ENCODE measurements around the gene DNAAF8.

Gene DNAAF8

GRCh38 chr16:4695473-4696171 lies 38.7 kb upstream of the DNAAF8 start:
- in situ Hi-C loops (cut with MboI; ENCODE audit: low sequenced_read_pairs) = no loop called here

- in situ Hi-C loops (cut with MboI; ENCODE audit: low sequenced_read_pairs) = no loop called here
Measured at GRCh38 chr16:4696172-4696904, 38.0 kb upstream of the DNAAF8 start.

GRCh38 chr16:4696905-4697847 lies 37.2 kb upstream of the DNAAF8 start:
- in situ Hi-C loops (cut with MboI; ENCODE audit: low sequenced_read_pairs) = no loop called here

DNA sequence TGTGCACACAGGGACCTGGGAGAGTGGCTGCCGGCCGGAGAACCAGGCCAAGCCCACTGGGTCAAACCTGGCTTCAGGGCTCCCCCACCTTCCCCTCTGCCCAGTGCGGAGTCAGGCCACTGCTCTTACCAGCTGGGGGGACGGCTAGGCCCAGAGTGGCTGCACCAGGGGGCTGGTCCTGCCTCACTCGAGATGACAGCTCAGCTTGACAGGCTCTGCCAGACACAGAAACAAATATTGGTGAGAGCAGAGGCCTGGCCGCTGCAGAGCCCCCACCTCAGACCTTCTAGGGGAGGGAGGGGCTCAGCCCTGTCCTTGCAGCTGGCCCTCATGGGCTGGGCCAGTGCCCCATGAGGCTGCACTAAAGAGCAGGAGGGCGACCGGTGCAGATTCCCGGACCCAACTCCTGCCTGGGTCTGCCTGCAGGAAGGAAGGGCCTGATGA lies 36.5 kb upstream of the DNAAF8 start:
- in situ Hi-C loops (cut with MboI; ENCODE audit: low sequenced_read_pairs) = no loop called here

DNA sequence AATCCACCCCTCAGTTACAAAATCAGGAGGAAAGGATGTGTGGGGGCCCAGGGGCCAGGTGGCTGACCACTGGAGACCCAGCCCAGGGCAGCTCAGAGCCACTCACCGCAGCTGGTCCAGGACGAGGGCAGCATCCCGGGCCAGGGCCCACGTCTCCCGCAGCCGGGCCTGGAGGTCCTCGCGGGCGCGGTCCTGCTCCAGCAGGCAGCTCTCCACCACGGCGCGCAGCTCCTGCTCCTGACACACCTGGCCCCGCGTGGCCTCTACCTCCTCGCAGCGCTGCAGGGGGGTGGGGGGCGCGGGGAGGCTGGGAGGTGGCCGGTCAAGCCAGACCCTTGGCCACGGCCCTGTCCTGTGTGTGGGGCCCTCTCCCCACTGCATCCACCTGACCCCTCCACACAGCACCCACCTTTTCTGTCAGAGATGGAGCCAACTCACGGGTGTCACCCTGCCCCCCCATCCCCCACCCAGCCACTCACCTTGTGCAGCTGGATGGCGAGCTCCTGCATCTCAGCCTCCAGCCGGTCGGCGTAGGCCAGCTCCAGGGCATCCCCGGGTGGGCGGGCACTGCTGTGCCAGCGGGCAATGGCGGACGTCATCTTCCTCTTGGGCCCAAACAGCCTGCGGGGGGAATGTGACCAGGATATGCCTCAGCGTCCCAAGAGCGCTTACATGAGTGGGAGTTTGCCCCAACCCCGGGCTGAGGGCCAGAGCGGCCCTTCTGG lies 35.9 kb upstream of the DNAAF8 start:
- in situ Hi-C loops (cut with MboI; ENCODE audit: low sequenced_read_pairs) = no loop called here

DNA sequence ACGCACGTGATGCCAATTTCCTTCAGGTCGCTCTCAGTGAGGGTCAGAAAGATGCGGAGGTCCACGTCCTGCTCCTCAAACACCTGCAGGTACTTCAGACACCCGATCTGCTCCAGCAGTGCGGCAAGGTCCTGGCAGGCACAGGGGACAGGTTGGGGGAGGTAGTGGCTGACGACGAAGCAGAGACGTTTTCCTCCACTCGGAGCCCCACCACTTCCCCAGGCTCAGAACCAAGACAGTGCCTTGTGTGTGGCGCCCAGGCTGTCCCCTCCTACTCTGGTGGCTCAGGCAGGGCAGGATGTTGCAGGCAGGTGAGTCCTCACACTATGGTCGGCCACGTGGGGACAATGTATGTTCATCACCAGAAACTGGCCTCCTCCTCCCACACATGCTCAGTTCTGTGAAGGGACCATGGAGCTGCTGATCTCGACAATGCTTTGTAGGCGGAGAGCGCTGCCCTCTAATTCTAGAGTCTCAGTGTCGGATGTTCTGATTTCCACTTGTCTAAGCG lies 35.2 kb upstream of the DNAAF8 start:
- in situ Hi-C loops (cut with MboI; ENCODE audit: low sequenced_read_pairs) = no loop called here

- in situ Hi-C loops (cut with MboI; ENCODE audit: low sequenced_read_pairs) = no loop called here
Measured at GRCh38 chr16:4700380-4700996, 33.8 kb upstream of the DNAAF8 start.

- in situ Hi-C loops (cut with MboI; ENCODE audit: low sequenced_read_pairs) = no loop called here
Measured at GRCh38 chr16:4700997-4701743, 33.2 kb upstream of the DNAAF8 start.

DNA sequence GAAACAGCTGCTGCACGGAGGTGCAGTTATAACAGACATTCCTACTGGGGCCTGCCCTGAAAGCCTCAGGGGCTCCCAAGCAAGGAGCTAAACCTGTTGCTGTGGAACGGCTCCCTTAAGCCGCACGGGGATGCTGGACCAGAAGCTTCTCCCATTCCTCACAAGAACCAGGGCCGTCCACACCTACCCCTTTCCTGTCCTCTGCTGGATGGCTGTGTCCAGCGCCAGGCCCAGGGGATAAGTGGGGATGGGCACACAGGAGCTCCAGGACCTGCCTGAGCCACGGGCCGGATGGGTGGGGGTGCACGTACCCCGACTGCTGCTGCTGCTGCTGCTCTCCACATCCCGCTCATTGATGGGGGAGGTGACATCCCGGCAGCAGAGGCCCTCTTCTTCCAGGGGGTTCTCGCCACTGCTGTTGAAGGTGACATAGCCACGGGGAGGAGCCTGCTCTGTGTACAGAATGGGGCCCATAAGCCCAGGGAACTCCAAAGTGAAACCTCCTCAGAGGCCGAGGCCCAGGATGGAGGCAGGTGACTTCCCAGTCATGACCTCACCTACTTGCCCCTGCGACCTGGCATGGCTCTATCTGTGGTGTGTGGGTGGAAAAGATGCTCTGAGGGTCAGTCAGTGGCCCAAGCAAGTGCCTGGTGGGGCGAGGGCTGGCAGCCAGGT lies 32.4 kb upstream of the DNAAF8 start:
- in situ Hi-C loops (cut with MboI; ENCODE audit: low sequenced_read_pairs) = no loop called here

DNA sequence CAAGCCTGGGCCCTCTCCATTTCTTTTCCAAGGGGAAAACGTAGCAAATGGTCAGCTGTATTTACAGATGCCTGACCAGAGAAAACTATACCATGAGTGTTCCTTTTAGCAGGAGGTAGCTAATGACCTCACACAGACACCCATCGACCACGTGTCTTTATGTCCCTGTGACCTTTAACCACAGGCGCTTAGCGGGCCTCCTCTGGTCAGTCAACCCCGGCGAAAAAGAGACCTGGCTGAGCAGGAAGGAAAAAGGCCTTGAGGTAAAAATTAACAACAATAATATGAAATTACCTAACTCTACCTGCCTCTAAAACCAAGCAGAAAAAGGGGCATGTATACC lies 31.9 kb upstream of the DNAAF8 start:
- in situ Hi-C loops (cut with MboI; ENCODE audit: low sequenced_read_pairs) = no loop called here

DNA sequence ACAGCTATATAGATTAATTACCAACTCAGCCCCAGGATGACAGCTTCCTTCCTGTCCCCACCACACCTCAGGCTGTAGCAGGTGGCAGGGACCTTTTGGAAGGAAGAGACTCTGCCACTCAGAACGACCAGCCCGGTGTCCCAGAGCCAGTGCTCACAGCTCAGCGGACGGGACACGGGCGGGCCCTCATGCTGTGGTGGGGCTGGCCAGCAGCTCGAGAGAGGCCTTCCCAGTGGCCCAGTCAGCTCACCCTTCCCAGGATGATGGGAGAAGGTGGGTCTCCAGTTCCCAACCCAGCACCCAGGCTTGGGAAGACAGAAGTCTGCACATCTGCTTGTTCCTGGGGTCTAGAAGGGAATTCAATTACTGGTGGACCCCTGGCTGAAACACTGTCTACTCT lies 30.4 kb upstream of the DNAAF8 start:
- in situ Hi-C loops (cut with MboI; ENCODE audit: low sequenced_read_pairs) = no loop called here

- in situ Hi-C loops (cut with MboI; ENCODE audit: low sequenced_read_pairs) = no loop called here
Measured at GRCh38 chr16:4704491-4704890, 29.8 kb upstream of the DNAAF8 start.

DNA sequence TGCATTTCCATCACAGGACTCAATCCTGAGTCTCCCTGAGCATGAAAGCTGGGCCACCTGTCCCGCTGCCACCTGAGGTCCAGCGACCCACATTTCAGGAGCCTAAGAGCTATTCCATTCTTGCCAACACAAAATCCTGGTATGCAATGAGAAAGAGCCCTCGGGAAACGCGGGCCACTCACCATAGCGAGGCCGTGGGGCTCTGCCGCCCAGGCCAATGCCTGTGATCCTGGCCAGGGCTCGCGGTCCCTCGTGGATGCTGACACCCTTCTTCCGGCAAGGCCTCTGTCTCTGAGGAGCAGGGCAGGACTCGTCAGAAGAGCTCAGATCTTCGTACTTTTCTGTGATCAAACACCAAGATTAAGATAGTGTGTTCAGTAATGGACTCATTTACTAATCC lies 29.4 kb upstream of the DNAAF8 start:
- in situ Hi-C loops (cut with MboI; ENCODE audit: low sequenced_read_pairs) = no loop called here

DNA sequence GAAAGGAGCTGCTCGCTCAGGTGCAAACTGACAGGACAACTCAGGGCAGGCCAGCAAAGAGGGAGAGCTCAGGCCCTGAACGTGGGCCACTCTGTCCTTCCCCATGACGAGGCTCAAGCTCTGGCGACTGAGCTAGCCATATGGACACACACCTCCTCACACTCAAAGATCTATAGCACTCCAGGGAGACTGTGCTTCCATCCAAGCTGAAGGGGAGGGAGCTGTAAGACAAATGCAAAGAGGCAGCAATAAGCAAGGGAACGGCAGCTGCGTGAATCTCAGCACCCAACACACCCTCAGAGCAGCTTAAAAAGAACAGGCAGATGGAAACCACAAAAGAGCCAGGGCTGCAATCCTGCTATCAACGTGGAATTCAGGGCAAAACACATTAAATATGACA lies 27.5 kb upstream of the DNAAF8 start:
- in situ Hi-C loops (cut with MboI; ENCODE audit: low sequenced_read_pairs) = no loop called here

DNA sequence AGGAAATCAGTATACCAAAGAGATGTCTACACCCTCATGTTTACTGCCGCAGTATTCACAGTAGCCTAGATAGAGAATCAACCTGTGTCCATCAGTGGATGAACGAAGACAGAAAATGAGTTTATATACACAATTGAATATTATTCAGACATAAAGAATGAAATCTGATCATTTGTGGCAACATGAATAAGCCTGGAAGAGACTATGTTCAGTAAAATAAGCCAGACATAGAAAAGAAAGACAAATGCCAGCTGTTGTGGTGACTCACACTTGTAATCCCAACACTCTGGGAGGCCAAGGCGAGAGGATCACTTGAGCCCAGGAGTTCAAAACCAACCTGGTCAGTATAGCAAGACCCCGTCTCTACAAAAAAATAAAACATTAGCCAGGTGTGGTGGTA lies 24.9 kb upstream of the DNAAF8 start:
- in situ Hi-C loops (cut with MboI; ENCODE audit: low sequenced_read_pairs) = no loop called here

DNA sequence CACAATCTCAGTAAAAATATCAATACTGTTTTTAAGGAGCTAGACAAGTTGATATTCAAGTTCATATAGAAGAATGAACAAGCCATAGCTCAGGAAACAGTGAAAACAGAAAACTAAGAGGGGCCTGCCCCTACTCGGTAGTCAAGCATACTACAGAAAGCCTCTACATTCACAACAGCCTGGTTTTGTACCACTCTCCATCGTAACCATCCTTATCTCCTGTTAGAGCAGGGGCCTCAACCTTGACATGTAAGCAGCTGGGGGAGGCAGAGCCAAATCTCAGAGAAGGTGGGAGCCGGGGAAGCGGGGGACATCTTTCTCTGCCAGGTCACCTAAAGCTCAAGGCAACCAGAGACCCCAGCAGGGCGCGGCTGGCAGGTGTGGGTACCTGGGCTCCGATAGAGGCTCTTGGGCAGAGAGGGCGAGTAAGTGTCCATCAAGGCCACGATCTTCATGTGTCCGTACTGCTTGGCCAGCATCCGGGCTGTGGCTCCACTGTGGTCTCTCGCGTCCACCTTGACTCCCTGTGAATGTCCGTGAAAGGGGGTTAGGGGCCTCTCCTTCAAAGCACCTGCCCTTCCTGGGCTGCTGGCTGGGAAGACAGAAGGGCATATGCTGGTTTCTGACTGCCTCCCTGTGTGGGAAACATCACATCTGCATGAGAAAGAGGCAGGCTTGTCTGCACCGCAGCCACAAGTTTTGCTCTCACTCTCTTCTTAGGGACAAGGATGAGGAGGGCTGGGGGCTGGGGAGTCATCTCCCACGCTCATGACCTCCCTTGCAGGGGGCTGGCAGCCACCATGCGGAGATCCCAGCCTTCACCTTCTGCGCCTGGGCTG lies 20.5 kb upstream of the DNAAF8 start:
- in situ Hi-C loops (cut with MboI; ENCODE audit: low sequenced_read_pairs) = no loop called here

DNA sequence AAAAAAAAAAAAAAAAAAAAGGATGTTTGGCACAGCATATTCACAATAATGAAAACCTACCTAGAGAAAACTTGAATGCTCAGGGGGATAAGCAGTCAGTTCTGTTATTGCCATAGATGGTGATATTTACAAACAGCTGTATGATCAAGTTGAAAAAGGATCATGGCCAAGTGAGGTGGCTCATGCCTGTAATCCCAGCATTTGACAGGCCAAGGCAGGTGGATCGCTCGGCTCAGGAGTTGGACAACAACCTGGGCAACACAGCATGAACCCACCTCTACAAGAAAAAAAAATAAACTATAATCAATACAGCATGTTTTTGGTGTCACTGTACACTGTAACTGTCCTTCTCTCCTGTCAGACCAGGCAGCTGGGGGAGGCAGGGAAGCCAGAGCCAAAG lies 19.3 kb upstream of the DNAAF8 start:
- in situ Hi-C loops (cut with MboI; ENCODE audit: low sequenced_read_pairs) = no loop called here

DNA sequence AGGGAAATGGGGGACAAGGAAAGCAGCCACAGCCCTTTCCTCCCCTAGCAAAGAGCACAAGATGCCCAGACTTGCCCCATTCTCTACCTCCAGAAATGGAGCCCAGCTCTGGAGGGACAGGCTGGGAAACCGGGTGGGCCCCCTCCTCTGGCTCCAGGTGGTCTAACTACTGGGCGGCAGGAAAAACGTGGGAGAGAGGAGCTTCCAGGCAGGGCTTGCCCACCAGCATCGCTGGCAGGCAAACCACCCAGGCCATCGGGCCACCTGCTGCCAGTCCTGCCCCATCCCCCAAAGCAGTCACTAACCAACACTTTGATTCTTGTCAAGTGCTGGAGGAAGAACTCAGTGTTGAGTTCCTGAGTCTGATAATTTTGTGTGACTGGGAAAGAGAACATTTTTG lies 15.9 kb upstream of the DNAAF8 start:
- in situ Hi-C loops (cut with MboI; ENCODE audit: low sequenced_read_pairs) = no loop called here

Measured in hTERT RPE-1 (cell line).